ENCODE data around the gene INPP5F.
"Not testable (repeated sequence)": the region's sequence is repeated elsewhere in the genome, so short reads cannot be mapped to it uniquely, and the experiment has no call there.

Gene INPP5F

GRCh38 chr10:119772334-119772733 lies 46.5 kb downstream of the INPP5F start:
- CTCF ChIA-PET: interaction anchor here (3.1 kb wide), 1 partner anchor 21 kb away, joined by 11 read pairs; no protein-coding TSS in a partner anchor
- POLR2A ChIA-PET: no interaction called here
- no peak for DNase-seq (ENCODE audit: low read depth, low spot score)
- no peak overlapping the region for H3K4me3 ChIP-seq (ENCODE audit: low read depth, low read length)
- TF ChIP-seq CTCF (IDR thresholded peaks at IDR 0.05; ENCODE audit: insufficient read depth, low read length, missing control alignments): no peak

GRCh38 chr10:119773041-119773440 lies 47.2 kb downstream of the INPP5F start:
- POLR2A ChIA-PET; DNase-seq (ENCODE audit: low read depth, low spot score); H3K4me3 ChIP-seq (ENCODE audit: low read depth, low read length): not testable (repeated sequence)
- CTCF ChIA-PET: interaction anchor here (3.1 kb wide), 1 partner anchor 22 kb away, joined by 11 read pairs; no protein-coding TSS in a partner anchor

- DNase-seq (ENCODE audit: low read depth, low spot score): no peak
- ChIA-PET POLR2A (no interaction called here), CTCF (no interaction called here)
- no peak overlapping the region for H3K4me3 ChIP-seq (ENCODE audit: low read depth, low read length)
- TF ChIP-seq CTCF (IDR thresholded peaks at IDR 0.05; ENCODE audit: insufficient read depth, low read length, missing control alignments): no peak
These were observed 49.7 kb downstream of the INPP5F start for GRCh38 chr10:119775529-119775928.

GRCh38 chr10:119776536-119776935 lies 50.7 kb downstream of the INPP5F start:
- no peak overlapping the region for H3K4me3 ChIP-seq (ENCODE audit: low read depth, low read length)
- no peak for TF ChIP-seq CTCF (IDR thresholded peaks at IDR 0.05; ENCODE audit: insufficient read depth, low read length, missing control alignments)
- ChIA-PET CTCF (no interaction called here), POLR2A (no interaction called here)
- DNase-seq (ENCODE audit: low read depth, low spot score): no peak

GRCh38 chr10:119777686-119778085 lies 51.8 kb downstream of the INPP5F start:
- ChIA-PET CTCF (no interaction called here), POLR2A (no interaction called here)
- no peak for TF ChIP-seq CTCF (IDR thresholded peaks at IDR 0.05; ENCODE audit: insufficient read depth, low read length, missing control alignments)
- H3K4me3 ChIP-seq (ENCODE audit: low read depth, low read length): no peak overlapping the region
- DNase-seq (ENCODE audit: low read depth, low spot score): no peak

- ChIA-PET POLR2A (no interaction called here), CTCF (interaction anchor here (0.9 kb wide), 1 partner anchor 81 kb away, joined by 3 read pairs; no protein-coding TSS in a partner anchor)
- no peak for TF ChIP-seq CTCF (IDR thresholded peaks at IDR 0.05; ENCODE audit: insufficient read depth, low read length, missing control alignments)
These were observed 53.1 kb downstream of the INPP5F start for GRCh38 chr10:119778776-119779445.

More at GRCh38 chr10:119778776-119779445, 53.1 kb downstream of the INPP5F start:
- no peak overlapping the region for H3K4me3 ChIP-seq (ENCODE audit: low read depth, low read length)
- DNase-seq (ENCODE audit: low read depth, low spot score): no peak
